GM12878 (cell line): Measurements from ENCODE around the gene CACHD1. TPM values are rescaled to one million over a fixed set of nuclear protein-coding genes. Genes with fewer than 3 reads are reported as not detected.

Source experiments
- ATAC-seq: fragments of 200-7000 bp; cut with Tn5 transposase; 3 replicates; pipeline ENCODE4 v1.9.1; 2020; ENCODE audit warnings: mild to moderate bottlenecking, moderate library complexity
- BruUV-seq: library from RNA; stranded (reverse); fragments of 400-500 nt; replicated peaks from 2 replicates; lab custom pipeline; 2021; lab: Mats Ljungman, UMichigan
- CTCF ChIA-PET: fragments of 300-600 bp; sonication (Branson Sonifier 250); formaldehyde crosslinking; extraction: SDS; loops from one replicate; lab custom pipeline; 2021; ENCODE audit warnings: inconsistent platforms; lab: Yijun Ruan, JAX
- POLR2A ChIA-PET: fragments of 350-600 bp; formaldehyde crosslinking; extraction: SDS; loops from one replicate; lab custom pipeline; 2021; ENCODE audit warnings: inconsistent platforms; lab: Charles Lee
- RAD21 ChIA-PET: fragments of 300-600 bp; sonication (Branson Sonifier 250); formaldehyde crosslinking; loops from one replicate; lab custom pipeline; 2023; ENCODE audit warnings: antibody characterized with exemption; ENCODE audit not compliant: unreplicated experiment; lab: Charles Lee
- SMC1A ChIA-PET: fragments of 300-600 bp; sonication (Branson Sonifier 250); formaldehyde crosslinking; loops from one replicate; lab custom pipeline; 2023; ENCODE audit not compliant: unreplicated experiment, uncharacterized antibody; lab: Charles Lee
- DNase-seq: peaks from one replicate; pipeline ENCODE4 v3.0.0-alpha.2; 2011; ENCODE audit warnings: low read depth, low spot score
- FAIRE-seq: peaks from 3 replicates; lab custom pipeline; 2011; peaks lifted over from hg19 to GRCh38; lab: Jason Lieb, UNC
- H2AFZ ChIP-seq: 2 replicates; pipeline ENCODE4 v1.6.0; 2011; ENCODE audit warnings: low read depth, low read length, control low read depth; ENCODE audit not compliant: control insufficient read depth
- H3K27ac ChIP-seq: 2 replicates; pipeline ENCODE4 v1.5.1; 2011; ENCODE audit warnings: control low read depth; ENCODE audit not compliant: control insufficient read depth, insufficient read depth
- H3K27me3 ChIP-seq, 2 experiments: replicated peaks in 1 of 2; 2 replicates each; pipeline versions ENCODE4 v1.6.0 to v1.6.1; 2011; ENCODE audit warnings: low read length in 1 of 2; ENCODE audit not compliant: control insufficient read depth in 2 of 2, insufficient read depth in 2 of 2
- H3K36me3 ChIP-seq, 2 experiments: 2 replicates each; pipeline ENCODE4 v1.5.1; 2011; ENCODE audit warnings: low read length in 1 of 2; ENCODE audit not compliant: control insufficient read depth in 2 of 2, insufficient read depth in 2 of 2
- H3K4me1 ChIP-seq: 2 replicates; pipeline ENCODE4 v1.6.1; 2011; ENCODE audit warnings: mild to moderate bottlenecking, low read length, moderate library complexity, mixed read lengths; ENCODE audit not compliant: control insufficient read depth, insufficient read depth
- H3K4me2 ChIP-seq: 2 replicates; pipeline ENCODE4 v1.6.0; 2011; ENCODE audit warnings: control low read depth; ENCODE audit not compliant: control insufficient read depth, insufficient read depth
- H3K4me3 ChIP-seq: fragments of 200-600 bp; sonication (generic); 2 replicates; pipeline ENCODE4 v1.5.1; 2016
- H3K79me2 ChIP-seq: 2 replicates; pipeline ENCODE4 v1.6.0; 2011; ENCODE audit warnings: low read length; ENCODE audit not compliant: control insufficient read depth, insufficient read depth
- H3K9ac ChIP-seq: 2 replicates; pipeline ENCODE4 v1.8.0; 2011; ENCODE audit warnings: low read length, control low read depth, mixed read lengths; ENCODE audit not compliant: control insufficient read depth, insufficient read depth
- H3K9me3 ChIP-seq: replicated peaks from 3 replicates; pipeline ENCODE4 v1.5.1; 2011; ENCODE audit warnings: mild to moderate bottlenecking, low read length; ENCODE audit not compliant: control insufficient read depth, insufficient read depth
- H4K20me1 ChIP-seq: 2 replicates; pipeline ENCODE4 v1.6.0; 2011; ENCODE audit not compliant: control insufficient read depth, insufficient read depth
- ELK1 ChIP-seq: IDR thresholded peaks from 2 replicates; pipeline ENCODE4 v1.6.1; 2012; ENCODE audit warnings: low read depth, low read length, improper control_type of control experiment
- NBN ChIP-seq: fragments of 450-650 bp; IDR thresholded peaks from 2 replicates; pipeline ENCODE4 v1.6.1; 2016
- NFXL1 ChIP-seq: fragments of 450-650 bp; IDR thresholded peaks from 2 replicates; pipeline ENCODE4 v1.6.1; 2017; ENCODE audit warnings: antibody characterized with exemption, mild to moderate bottlenecking, borderline replicate concordance
- REST ChIP-seq: IDR thresholded peaks from 2 replicates; pipeline ENCODE4 v1.6.1; 2012; ENCODE audit warnings: mild to moderate bottlenecking, low read depth, low read length
- SIN3A ChIP-seq: IDR thresholded peaks from 2 replicates; pipeline ENCODE4 v1.6.1; 2012; ENCODE audit warnings: low read depth, low read length, improper control_type of control experiment
- SUPT20H ChIP-seq: IDR thresholded peaks from 2 replicates; pipeline ENCODE4 v1.6.1; 2011; ENCODE audit warnings: low read depth, mild to moderate bottlenecking, low read length, moderate library complexity, borderline replicate concordance; ENCODE audit not compliant: control insufficient read depth
- ZNF622 ChIP-seq: fragments of 450-650 bp; IDR thresholded peaks from 2 replicates; pipeline ENCODE4 v1.6.1; 2017; ENCODE audit warnings: mild to moderate bottlenecking, inconsistent platforms
- WGBS: methylation state at CpG from one replicate; pipeline ENCODE4 v1.1.6; 2016; ENCODE audit warnings: low lambda C conversion rate; ENCODE audit not compliant: insufficient replicate concordance, insufficient coverage; ENCODE audit errors: missing lambda C conversion rate; 5-methylcytosine and 5-hydroxymethylcytosine counted together
- in situ Hi-C: fragments of 300-500 bp; cut with MboI; formaldehyde crosslinking; loops from 9 replicates; pipeline ENCODE4 v1.14.3; 2018; ENCODE audit warnings: mixed read lengths
- intact Hi-C: fragments of 100-400 bp; cut with micrococcal nuclease; formaldehyde crosslinking; loops from one replicate; pipeline ENCODE4 v1.14.2; 2022; ENCODE audit not compliant: unreplicated experiment
- polyA plus RNA-seq, 11 experiments: library from polyadenylated mRNA; depleted of rRNA in 4 of 11; unstranded in 6 of 11; stranded (reverse) in 5 of 11; fragments of >200 nt; fragmentation: Nextera tagmentation in 4 of 11; fragmentation: Illumina TruSeq in 1 of 11; extraction: Ambion mirVana in 4 of 11; extraction: Trizol in 1 of 11; gene quantifications; 1 replicate in 1 of 11; 2 replicates in 10 of 11; pipeline versions ENCODE4 v1.2.1 to v1.2.3, GENCODE V29; 2011 to 2016; ENCODE audit warnings: inconsistent platforms in 2 of 11, missing spikeins in 2 of 11, low read depth in 1 of 11
- total RNA-seq, 4 experiments: library from RNA; depleted of rRNA in 3 of 4; stranded (reverse); fragments of >200 nt in 3 of 4; fragmentation: Illumina TruSeq in 1 of 4; extraction: Trizol in 1 of 4; gene quantifications; 2 replicates each; pipeline versions ENCODE4 v1.2.1 to v1.2.3, GENCODE V29; 2013 to 2021
- TF ChIP-seq, protein P1 (sequence below): IDR thresholded peaks from 2 replicates; pipeline ENCODE4 v1.6.1; 2011; ENCODE audit warnings: mild to moderate bottlenecking, low read depth, low read length, moderate library complexity; ENCODE audit not compliant: insufficient replicate concordance

The CACHD1 gene
- total and polyA plus RNA-seq, 10 of the 15 experiments (the other 5 are each of a cell fraction or from before 2014, with no cell fraction given) = 0.03 TPM; not detected in 9

GRCh38 chr1:64499966-64500365 lies 30.0 kb downstream of the CACHD1 start:
- DNase-seq = no peak
- Histone ChIP-seq H3K79me2 (no peaks in the 10 kb centered on the region), H3K9me3 (no peaks in the 10 kb centered on the region), H3K36me3 (no peaks in the 10 kb centered on the region), H3K4me3 (no peak overlapping the region), H4K20me1 (no peaks in the 10 kb centered on the region), H2AFZ (no peak overlapping the region)
- in situ Hi-C loops = no loop called here
- no peak for FAIRE-seq
- ChIA-PET POLR2A (no interaction called here), RAD21 (no interaction called here)
- no peak for ATAC-seq
- whole genome bisulfite sequencing = 0% methylated on average over 1 of the region's 1 CpG
- TF ChIP-seq ZNF622 = no peak
- TF ChIP-seq, all 136 proteins: peak for 0
- H3K4me1 ChIP-seq = no peaks in the 10 kb centered on the region
- CTCF ChIA-PET = no interaction called here
- no peaks in the 10 kb centered on the region for H3K27me3 ChIP-seq
- intact Hi-C loops = no loop called here
- no TSS peak for BruUV-seq
- SMC1A ChIA-PET = no interaction called here
- H3K4me2 ChIP-seq = no peak overlapping the region
- H3K9ac ChIP-seq = no peak overlapping the region
- no peak overlapping the region for H3K27ac ChIP-seq

DNA sequence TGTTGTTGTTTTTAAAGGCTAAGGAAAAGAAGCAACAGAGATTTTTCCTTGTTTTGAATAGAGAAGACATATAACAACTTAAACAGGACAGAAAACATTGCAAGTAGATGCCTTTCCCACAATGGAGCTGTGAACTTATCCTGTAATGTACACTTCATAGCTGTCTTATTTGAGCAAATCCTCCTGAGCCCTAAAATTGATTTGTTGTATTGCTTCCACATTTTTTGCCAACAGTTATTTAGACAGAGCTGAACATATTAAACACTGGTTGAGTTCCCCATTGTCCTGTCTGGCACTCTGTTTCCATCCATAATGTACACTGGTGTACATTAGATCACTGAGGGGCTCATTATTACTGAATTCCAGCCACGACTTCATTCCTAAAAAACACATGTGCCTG lies 32.2 kb downstream of the CACHD1 start:
- H4K20me1 ChIP-seq = no peaks in the 10 kb centered on the region
- ChIA-PET CTCF (no interaction called here), POLR2A (no interaction called here), SMC1A (no interaction called here), RAD21 (no interaction called here)
- no peaks in the 10 kb centered on the region for H3K4me1 ChIP-seq
- H3K4me2 ChIP-seq = no peak overlapping the region
- in situ Hi-C loops (no loop called here), intact Hi-C loops (no loop called here)
- H3K36me3 ChIP-seq = no peaks in the 10 kb centered on the region
- no peak overlapping the region for H2AFZ ChIP-seq
- H3K9me3 ChIP-seq = no peaks in the 10 kb centered on the region
- no peak overlapping the region for H3K27ac ChIP-seq
- no TSS peak for BruUV-seq
- WGBS = 0% methylated on average over 1 of the region's 1 CpG
- H3K27me3 ChIP-seq = peaks cover 0 to 5% of the 10 kb centered on the region in 2 experiments
- FAIRE-seq (no peak), ATAC-seq (no peak), DNase-seq (no peak)
- H3K79me2 ChIP-seq = no peaks in the 10 kb centered on the region
- H3K4me3 ChIP-seq = no peak overlapping the region
- no peak overlapping the region for H3K9ac ChIP-seq
- no peak for TF ChIP-seq REST
- TF ChIP-seq NBN = no peak
- TF ChIP-seq, protein P1, sequence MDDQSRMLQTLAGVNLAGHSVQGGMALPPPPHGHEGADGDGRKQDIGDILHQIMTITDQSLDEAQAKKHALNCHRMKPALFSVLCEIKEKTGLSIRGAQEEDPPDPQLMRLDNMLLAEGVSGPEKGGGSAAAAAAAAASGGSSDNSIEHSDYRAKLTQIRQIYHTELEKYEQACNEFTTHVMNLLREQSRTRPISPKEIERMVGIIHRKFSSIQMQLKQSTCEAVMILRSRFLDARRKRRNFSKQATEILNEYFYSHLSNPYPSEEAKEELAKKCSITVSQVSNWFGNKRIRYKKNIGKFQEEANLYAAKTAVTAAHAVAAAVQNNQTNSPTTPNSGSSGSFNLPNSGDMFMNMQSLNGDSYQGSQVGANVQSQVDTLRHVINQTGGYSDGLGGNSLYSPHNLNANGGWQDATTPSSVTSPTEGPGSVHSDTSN = no peak
- TF ChIP-seq ELK1 = no peak
- TF ChIP-seq SUPT20H = no peak
- TF ChIP-seq NFXL1 = no peak
- no peak for TF ChIP-seq SIN3A
